RWPE1 (cell line): Measurements from ENCODE around the gene BHLHA9.

Experiments used
- CTCF ChIA-PET: fragments of 350-600 bp; sonication (Branson Sonifier 250); formaldehyde crosslinking; extraction: SDS; loops from one replicate; lab custom pipeline; 2021; lab: Yijun Ruan, JAX
- POLR2A ChIA-PET: fragments of 400-600 bp; formaldehyde crosslinking; extraction: SDS; loops from one replicate; lab custom pipeline; 2020; ENCODE audit warnings: antibody characterized with exemption; ENCODE audit not compliant: low non-redundant PET; lab: Yijun Ruan, JAX
- DNase-seq: peaks from one replicate; pipeline ENCODE4 v3.0.0; 2012; ENCODE audit warnings: low spot score
- H3K27ac ChIP-seq: fragments of 450-650 bp; 2 replicates; pipeline ENCODE4 v1.5.1; 2017
- CTCF ChIP-seq: fragments of 450-650 bp; conservative IDR thresholded peaks from 2 replicates; pipeline ENCODE4 v1.5.1; 2017; ENCODE audit warnings: low read depth, mild to moderate bottlenecking

BHLHA9 gene

GRCh38 chr17:1290676-1291075 is 20.4 kb downstream of the BHLHA9 start:
- no peak for TF ChIP-seq CTCF
- no peak for DNase-seq
- CTCF ChIA-PET = no interaction called here
- POLR2A ChIA-PET = no interaction called here
- H3K27ac ChIP-seq = no peak overlapping the region

- DNase-seq = no peak
- POLR2A ChIA-PET = no interaction called here
- CTCF ChIA-PET = no interaction called here
Observed at GRCh38 chr17:1294157-1294717, 24.0 kb downstream of the BHLHA9 start.

GRCh38 chr17:1298606-1299005 is 28.4 kb downstream of the BHLHA9 start:
- ChIA-PET POLR2A (no interaction called here), CTCF (interaction anchor here (0.5 kb wide), 1 partner anchor 18 kb away, joined by 3 read pairs; no protein-coding TSS in a partner anchor)
- H3K27ac ChIP-seq = no peak overlapping the region
- TF ChIP-seq CTCF = no peak
- DNase-seq = no peak

More at GRCh38 chr17:1294157-1294717, 24.0 kb downstream of the BHLHA9 start:
- H3K27ac ChIP-seq = no peak overlapping the region
- no peak for TF ChIP-seq CTCF

GRCh38 chr17:1299552-1300370 is 29.5 kb downstream of the BHLHA9 start:
- H3K27ac ChIP-seq = no peak overlapping the region
- ChIA-PET POLR2A (no interaction called here), CTCF (interaction anchor here (0.7 kb wide), 1 partner anchor 189 kb away, joined by 3 read pairs; no protein-coding TSS in a partner anchor)
- TF ChIP-seq CTCF = no peak
- DNase-seq = no peak

- ChIA-PET POLR2A (no interaction called here), CTCF (no interaction called here)
- no peak for DNase-seq
- no peak for TF ChIP-seq CTCF
- no peak overlapping the region for H3K27ac ChIP-seq
Observed at GRCh38 chr17:1300371-1300905, 30.2 kb downstream of the BHLHA9 start.

- no peak overlapping the region for H3K27ac ChIP-seq
- ChIA-PET POLR2A (no interaction called here), CTCF (interaction anchor here (0.6 kb wide), 1 partner anchor 28 kb away, joined by 3 read pairs; no protein-coding TSS in a partner anchor)
- no peak for TF ChIP-seq CTCF
- no peak for DNase-seq
Observed at GRCh38 chr17:1301546-1301945, 31.3 kb downstream of the BHLHA9 start.
